GM18858 (cell line): Measurements from ENCODE around the gene FBH1.

Experiments used
- ATAC-seq: cut with Tn5 transposase; IDR thresholded peaks from one replicate; pipeline ENCODE4 v1.9.1; 2021; ENCODE audit not compliant: unreplicated experiment

Gene FBH1

GRCh38 chr10:5976512-5977470, 86.7 kb downstream of the FBH1 start:
- ATAC-seq = no peak

- ATAC-seq = peak; percentile 32
These were observed 87.6 kb downstream of the FBH1 start, which contains the start of gene IL15RA for GRCh38 chr10:5977471-5978229. IL15RA (minus strand) TSS chr10:5977543; CDS start chr10:5977492, 51 bp downstream.

GRCh38 chr10:5978230-5978489, 88.1 kb downstream of the FBH1 start:
- no peak for ATAC-seq

GRCh38 chr10:5981529-5981928, 91.5 kb downstream of the FBH1 start:
- no peak for ATAC-seq

GRCh38 chr10:5983774-5984173, 93.7 kb downstream of the FBH1 start:
- ATAC-seq = no peak

- no peak for ATAC-seq
These were observed 95.0 kb downstream of the FBH1 start for GRCh38 chr10:5985029-5985428.
